CD4-positive, alpha-beta T cell treated with Interleukin-10 for 1 hour (primary cell): Measurements from ENCODE around the gene POLR1G.
A peak's percentile ranks its signal among the peaks of the same experiment; 100 is the strongest.
"Not testable (repeated sequence)": the region's sequence is repeated elsewhere in the genome, so short reads cannot be mapped to it uniquely, and the experiment has no call there.

Experiments used
- DNase-seq: peaks from one replicate; pipeline ENCODE4 v3.0.0-alpha.2; 2020

The POLR1G gene

DNA sequence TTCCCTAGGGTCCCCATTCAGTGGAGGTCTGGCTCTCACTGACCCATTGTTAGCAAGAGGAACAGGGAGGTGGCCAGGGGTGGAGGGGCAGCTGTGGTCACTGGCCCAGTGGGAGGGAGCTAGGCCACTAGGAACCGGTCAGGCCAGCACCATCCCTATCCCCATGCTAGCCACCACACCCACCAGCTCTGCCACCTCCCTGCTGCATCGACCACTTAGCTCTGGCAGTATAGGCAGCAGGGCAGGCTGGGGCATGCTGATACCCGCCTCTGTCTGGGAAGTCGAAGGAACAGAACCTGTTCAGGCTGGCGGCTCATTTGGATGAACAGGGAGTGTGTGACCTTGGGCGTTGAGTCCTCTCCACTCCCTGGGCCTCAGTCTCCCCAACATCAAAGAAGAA, 6.3 kb upstream of the POLR1G start:
- DNase-seq: no peak

DNA sequence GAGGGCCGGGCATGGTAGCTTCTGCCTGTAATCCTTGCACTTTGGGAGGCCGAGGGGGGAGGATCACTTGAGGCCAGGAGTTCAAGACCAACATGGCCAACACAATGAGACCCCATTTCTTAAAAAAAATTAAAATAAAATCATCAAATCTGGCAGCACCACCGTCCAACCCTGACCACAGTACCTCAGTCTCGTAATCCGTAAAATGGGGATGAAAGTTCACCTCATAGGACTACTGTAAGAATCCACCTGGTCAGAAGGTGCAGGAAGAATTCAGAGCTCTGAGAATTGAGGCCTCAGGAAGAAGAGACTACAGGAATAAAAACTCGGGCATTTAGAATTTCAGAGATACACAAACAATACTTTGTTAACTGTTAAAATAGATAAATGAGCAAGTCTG, 4.6 kb upstream of the POLR1G start:
- no peak for DNase-seq

DNA sequence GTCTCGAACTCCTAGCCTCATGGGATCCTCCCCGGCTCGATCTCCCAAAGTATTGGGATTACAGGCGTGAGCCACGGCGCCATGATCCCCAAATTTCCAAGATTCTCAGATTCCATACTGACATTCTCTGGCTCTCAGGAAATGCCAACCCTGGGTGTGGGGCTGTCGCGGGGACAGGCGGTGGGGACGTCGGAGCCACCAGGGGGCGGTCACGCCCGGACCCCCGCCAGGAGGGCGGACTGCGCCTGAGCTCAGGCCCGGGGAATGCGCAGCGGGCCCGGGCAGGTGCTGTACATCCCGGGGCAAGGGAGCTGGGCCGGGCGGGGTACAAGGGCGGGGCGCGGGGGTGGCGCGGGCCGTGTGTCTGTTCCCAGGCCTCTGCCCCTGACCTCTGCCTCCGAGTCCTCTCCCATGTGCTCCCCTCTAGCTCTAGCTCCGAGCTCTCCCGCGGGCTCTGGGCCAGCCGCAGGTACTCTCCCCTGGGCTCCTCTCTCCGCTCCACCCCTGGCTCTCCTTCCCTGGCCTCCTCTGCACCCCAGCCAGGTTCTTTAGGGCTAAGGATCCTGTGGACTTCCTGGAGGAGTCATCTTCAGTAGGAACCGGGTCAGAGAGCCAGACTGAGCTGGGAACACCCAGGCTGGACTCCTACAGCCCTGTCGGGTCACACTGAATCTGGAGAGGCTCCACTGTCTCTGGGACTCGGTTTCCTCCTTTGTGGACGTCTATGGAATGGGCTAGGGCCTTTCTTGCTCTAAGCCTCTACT, 4.0 kb upstream of the POLR1G start:
- DNase-seq: peak; percentile 13

DNA sequence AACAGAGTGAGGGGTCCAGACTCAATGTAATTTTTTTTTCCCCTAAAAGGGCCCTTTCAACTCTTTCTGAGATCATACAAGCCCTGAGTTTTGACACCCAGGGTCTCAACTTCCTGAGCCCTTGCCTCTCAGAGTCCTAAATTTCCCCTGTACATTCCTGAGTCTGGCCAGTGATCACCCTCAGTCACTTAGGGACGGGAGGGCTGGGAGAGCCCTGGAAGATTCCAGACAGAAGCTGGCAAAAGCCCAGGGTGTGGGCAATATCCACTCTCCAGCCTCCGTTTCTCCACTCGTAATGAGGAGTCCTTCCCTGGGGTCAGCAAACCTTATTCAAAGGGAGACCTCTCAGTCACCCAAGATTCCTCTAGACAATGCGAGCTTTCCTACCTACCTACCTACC, 3.2 kb upstream of the POLR1G start:
- no peak for DNase-seq

DNA sequence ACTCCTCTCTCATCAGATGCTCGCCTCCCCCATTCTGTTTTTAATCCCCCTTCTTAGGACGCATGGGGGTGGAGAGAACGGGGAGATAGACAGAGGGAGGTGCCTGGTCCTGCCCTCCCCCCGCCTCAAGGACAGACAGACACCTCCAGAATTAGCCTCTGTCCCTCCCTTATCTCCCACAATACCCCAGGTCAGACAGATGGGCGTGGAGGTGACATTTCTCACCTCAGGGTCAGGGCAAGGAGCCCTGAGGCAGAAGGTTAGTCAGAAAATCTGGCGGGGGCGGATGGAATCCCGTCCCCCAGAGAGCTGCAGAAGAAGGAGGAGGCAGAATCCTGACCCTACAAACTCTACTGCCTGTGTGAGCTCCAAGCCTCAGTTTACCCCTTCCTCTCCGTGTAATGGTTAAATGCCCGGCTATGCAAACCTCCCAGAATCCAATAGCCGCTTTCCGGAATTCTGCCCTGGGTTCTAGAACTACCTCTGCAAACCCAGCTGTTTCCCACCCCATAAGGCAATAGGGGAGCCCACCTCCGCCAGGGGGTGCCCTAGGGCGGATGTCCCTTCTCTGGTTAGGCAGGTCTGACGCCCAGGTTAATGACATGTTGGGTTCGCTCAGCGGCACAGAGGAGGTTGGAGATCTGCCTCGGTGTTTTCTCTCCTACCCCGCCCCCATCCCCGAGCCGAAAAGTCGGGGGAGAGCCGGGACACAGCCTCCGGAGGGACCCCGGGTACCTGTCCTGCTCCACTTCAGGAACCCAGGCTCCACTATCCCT, 2.5 kb upstream of the POLR1G start:
- DNase-seq: peak; percentile 66

DNA sequence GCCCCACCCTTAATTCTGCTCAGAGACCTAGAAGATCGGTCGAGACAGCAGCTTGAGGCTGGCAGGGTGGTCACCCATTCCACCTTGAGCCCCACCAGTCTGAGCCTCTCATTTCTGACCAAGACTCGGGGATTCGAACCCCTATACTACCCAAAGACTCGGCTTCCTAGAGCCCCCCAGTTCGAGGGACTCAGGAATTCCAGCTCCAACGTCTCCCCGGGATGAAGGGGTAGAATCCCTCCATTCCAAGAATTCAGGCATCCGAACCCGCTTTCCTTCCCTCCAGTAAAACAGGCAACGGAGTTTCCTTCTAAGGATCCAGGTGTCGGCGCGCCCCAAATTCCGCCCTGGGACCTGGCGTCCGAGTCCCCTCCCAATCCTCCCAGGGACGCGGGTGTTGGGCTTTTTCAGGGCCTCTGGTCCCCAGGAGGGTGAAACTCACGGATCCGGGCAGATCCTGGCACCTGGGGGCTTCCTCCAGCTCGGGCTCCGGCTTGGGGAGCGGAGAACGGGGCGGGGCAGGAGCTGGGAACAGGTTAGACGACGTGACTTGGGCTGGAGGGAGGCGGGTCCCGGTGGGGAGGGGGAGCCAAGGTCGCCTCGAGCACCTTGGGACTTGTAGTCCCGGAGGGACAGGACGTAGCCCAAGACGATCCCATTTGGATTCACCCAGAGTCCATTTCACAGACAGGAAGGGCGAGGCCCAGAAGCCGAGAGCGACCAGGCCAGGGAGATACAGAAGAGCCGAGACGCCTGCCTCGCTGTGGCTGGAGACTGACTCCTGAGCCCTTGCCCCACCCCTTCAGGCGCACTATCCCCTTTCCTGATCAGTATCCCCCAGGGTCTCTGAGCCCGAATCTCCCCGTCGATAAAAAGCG, 1.6 kb upstream of the POLR1G start, which contains the start of gene PPP1R13L:
TSS of gene PPP1R13L (minus strand) at position 513 of the 878 bp plus-strand sequence. CDS start 6,751 bp downstream, outside the sequence.
- DNase-seq: peak; percentile 57

DNA sequence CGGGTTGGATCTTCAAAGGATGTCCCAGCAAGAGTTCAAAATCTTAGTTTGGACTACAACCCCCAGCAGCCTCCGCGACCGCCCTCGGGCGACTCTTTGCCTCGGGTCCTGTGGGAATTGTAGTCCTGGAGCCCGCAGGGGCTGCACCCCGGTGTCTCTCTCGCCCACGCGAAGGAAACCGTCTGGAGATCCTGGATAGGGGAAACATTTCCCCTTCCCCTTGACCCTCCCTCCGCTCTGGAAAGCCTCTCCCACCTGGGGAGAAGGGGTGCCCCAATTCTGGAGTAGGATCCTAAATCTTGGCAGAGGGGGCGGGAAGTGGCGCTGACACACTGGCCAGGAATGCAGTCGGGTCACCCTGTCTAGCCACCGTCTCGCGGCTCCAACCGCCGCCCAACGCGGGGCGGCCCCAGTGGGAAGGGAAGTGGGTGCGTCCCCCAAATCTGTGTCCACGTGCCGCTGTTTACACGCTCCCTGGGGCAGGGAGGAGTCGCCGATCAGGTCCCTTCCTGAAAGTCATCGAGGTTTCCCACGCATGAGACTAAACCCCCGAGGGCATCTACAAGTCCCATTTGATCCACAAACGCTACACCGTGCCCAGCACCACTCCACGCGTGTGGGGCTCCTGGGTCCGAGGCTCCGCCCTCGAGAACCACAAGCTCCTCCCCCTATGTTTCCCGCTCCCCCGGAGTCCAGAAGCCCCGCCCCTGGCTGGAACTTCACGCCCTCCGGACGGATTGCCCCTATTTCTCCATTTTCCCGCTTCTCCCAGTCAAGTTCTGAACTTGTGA, 814 bp upstream of the POLR1G start:
- peak; percentile 86 for DNase-seq

DNA sequence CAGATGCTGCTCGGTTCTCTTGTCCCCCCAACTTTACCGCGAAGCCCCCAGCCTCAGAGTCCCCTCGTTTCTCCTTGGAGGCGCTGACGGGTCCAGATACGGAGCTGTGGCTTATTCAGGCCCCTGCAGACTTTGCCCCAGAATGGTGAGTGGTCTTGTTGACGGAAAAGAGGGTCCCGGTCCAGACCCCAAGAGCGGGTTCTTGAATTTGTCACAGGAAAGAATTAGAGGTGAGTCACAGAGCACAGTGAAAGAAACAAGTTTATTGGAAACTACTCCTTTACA, 589 bp downstream of the POLR1G start:
- no peak for DNase-seq

DNA sequence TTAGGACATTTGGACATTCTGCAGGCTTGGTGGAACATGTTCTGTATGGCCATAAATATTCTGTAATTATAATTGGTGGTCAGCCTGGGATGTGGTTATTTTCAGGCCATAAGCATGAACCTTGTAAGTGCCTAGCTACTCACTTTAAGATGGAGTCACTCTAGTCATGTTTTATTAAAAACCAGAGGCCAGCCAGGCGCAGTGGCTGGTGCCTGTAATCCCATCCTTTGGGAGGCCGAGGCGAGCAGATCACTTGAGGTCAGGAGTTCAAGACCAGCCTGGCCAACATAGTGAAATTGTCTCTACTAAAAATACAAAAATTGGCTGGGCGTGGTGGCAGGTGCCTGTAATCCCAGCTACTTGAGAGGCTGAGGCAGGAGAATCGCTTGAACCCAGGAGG, 1.1 kb downstream of the POLR1G start:
- not testable (repeated sequence) for DNase-seq

DNA sequence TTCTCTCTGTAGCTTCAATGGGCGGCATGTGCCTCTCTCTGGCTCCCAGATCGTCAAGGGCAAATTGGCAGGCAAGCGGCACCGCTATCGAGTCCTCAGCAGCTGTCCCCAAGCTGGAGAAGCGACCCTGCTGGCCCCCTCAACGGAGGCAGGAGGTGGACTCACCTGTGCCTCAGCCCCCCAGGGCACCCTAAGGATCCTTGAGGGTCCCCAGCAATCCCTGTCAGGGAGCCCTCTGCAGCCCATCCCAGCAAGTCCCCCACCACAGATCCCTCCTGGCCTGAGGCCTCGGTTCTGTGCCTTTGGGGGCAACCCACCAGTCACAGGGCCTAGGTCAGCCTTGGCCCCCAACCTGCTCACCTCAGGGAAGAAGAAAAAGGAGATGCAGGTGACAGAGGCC, 1.7 kb downstream of the POLR1G start:
- DNase-seq: no peak

DNA sequence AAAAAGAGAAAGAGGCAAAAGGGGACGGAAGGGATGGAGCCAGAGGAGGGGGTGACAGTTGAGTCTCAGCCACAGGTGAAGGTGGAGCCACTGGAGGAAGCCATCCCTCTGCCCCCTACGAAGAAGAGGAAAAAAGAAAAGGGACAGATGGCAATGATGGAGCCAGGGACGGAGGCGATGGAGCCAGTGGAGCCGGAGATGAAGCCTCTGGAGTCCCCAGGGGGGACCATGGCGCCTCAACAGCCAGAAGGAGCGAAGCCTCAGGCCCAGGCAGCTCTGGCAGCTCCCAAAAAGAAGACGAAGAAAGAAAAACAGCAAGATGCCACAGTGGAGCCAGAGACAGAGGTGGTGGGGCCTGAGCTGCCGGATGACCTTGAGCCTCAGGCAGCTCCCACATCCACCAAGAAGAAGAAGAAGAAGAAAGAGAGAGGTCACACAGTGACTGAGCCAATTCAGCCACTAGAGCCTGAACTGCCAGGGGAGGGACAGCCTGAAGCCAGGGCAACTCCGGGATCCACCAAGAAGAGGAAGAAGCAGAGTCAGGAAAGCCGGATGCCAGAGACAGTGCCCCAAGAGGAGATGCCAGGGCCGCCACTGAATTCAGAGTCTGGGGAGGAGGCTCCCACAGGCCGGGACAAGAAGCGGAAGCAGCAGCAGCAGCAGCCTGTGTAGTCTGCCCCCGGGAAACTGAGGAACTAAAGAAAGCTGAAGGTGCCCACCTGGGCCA, 2.5 kb downstream of the POLR1G start:
- DNase-seq: no peak

DNA sequence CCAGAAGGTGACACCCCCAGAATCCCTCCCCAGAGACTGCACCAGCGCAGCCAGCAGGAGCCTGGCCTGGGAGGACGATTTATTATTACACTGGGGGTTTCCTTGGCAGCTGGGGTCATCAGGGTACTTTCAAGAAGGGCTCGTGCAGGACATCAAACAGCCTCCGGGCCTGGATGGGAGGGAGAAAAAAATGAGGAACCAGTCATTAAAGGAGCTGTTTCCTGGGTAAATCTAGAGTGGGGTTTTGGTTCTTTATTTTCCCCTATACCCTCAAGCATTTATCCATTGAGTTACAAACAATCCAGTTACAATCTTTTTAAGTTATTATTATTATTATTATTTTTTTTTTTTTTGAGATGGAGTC, 3.1 kb downstream of the POLR1G start:
- no peak for DNase-seq

DNA sequence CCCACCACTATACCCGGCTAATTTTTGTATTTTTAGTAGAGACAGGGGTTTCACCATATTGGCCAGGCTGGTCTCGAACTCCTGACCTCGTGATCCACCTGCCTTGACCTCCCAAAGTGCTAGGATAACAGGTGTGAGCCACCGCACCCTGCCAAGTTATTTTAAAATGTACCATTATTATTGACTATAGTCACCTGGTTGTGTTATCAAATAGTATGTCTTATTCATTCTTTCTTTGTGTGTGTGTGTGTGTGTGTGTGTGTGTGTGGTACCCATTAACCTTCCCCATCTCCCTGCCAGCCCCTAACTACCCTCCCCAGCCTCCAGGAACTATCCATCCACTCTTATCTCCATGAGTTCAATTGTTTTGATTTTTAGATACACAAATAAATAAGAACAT, 3.9 kb downstream of the POLR1G start:
- DNase-seq: not testable (repeated sequence)

DNA sequence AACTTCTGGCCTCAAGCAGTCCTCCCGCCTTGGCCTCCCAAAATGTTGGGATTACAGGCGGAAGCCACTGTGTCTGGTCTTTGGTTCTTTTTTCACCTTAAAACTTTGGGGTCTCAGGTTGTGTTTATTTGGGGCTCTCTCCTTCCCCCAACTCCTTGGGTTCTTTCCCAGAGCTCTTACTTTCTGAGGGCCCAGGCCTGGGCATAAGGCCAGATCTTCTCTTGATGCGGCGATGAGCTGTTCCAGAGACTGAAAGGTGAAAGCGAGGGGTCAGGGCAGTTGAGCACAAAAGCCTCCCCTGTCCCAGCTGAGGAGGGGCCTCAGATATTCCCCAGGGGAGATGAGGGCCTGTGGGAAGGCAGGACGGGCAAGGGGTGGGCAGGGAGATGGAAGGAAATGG, 7.1 kb downstream of the POLR1G start:
- no peak for DNase-seq

DNA sequence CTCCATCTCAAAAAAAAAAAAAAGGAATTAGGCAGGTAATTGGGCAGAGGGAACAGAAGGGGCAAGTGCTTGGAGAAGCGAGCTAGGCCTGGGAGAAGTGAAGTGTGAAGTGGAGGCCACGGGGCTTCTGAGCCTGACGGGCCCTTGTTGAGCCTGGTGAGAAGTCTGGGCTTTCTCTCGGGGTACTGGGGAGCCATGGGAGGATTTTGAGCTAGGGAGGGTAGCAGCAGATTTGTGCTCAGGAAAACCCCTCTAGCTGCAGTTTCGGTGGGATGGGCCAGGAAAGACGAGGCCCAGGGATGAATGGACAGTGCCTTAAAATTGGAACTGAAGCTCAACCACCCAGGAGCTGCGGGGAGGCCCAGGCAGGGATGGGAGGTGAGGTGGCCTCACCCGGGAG, 8.0 kb downstream of the POLR1G start:
- no peak for DNase-seq

DNA sequence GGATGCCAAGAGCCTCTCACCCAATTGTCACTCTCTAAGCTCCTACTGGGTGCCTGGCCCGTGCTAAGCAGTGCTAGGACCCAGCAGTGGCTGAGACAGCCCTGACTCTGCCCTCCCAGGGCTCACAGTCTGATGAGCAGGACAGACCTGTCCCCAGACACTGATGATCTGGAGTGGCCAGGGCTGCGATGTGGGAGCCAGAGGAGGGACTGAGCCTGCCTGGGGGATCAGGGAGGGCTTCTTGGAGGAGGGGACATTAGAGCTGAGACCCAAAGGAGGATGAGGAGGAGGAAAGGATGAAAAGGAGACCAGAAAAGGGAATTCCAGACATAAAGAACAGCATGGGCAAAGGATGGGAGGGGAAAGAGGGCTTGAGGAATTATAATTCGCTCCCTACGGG, 10.7 kb downstream of the POLR1G start:
- no peak for DNase-seq

DNA sequence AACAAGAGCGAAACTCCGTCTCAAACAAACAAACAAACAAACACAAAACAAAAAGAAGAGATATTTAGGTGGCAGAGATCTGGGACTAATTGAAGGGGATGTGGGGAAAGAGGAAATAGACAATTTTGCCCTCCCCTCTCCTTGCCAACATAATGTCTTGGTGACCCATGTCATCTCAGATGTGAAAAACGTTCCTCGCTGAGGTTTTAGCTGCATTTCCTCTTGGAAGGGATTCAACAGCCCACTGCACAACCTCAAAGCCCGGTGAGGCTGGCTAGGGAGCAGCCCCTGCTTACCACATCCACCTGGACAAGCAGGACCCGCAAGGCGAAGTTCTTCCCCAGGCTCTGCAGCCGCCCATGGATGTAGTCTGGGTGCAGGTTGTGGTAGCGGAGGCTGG, 12.4 kb downstream of the POLR1G start:
- no peak for DNase-seq

DNA sequence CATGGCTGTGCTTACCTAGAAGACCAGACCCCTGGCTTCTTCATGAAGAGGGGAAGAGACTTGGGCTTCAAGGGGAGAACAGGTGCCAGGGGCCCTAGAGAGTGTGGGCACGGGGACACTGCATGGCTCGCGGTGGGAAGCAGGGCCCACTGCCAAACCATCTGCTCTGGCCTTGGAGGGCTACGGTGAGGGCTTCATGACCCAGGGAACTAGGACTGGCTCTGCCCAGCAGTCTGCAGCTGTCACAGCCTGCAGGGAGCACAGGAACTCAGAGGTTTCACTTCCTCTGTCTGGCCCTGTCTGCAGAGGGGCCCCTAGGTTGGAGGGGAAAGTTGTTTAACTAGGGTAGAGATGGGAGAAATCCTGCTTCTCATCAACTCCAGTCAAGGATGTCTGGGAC, 13.0 kb downstream of the POLR1G start:
- no peak for DNase-seq

DNA sequence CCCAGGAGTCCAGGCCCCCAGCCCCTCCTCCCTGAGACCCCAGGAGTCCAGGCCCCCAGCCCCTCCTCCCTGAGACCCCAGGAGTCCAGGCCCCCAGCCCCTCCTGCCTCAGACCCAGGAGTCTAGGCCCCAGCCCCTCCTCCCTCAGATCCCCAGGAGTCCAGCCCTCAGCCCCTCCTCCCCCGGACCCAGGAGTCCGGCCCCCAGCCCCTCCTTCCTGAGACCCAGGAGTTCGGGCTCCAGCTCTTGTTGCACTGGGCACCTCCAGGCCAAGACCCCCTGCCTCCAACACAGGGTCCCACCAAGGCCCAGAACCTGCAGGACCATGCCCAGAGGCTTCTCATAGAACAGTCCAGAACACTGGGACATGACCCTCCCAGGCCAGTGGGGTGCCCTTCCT, 13.5 kb downstream of the POLR1G start:
- DNase-seq: no peak

DNA sequence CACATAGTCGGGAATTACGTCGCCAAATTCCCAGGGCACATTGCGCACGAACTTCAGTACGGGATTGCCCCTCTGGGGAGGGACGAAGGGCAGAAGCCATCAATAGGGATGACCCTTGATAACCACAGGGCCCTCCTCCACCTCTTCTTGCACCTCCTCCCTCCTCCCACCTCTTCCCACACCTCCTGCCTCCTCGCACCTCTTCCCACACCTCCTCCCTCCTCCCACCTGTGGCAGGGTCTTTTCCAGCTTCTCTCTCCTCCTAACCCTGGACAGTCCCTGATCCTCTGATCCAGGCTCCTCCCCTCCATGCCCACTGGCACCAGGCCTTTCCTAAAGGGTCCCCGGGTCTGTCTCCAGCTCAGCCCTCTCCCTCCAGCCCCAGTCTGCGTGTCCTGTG, 13.9 kb downstream of the POLR1G start:
- DNase-seq: no peak

DNA sequence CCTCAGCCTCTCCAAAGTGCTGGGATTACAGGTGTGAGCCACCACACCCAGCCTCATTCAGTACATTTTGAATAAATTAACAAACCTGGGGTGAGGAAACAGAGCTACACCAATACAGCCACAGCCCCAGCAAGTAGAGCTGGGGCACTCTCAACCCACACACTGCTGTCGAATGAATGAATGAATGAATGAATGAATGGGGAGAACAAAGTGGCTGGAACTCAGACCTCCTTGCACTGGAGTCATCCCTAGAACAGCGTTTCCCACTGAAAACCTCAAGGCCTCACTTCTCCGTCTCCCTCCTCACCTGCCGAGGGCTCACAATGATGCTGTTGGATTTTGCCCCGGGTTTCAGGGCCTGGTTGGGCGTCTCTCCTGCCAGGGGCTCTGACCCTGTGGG, 14.4 kb downstream of the POLR1G start:
- no peak for DNase-seq

DNA sequence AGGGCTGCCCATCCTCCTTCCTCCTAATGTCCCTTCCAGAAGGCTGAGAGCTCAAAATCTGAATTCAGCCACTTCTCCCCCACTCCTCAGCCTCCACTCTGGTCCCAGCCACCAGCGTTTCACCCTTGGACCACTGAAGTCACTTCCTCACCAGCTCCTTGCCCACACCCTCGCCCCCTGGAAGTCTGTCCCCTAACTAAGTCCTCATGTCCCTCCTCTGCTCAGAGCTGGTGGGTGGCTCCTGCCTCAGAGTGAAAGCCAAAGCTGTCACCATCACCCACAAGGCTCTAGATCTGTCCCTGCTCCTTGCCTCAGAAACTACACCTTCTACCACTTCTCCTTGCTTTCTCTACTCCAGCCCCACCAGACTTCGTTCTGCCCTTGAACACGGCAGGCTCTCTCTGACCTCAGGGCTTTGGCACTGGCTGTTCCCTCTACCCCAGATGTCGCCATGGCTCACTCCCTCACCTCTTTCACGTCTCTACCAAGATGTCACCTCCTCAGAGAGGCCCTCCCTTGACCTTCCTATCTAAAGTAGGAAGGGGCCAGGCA, 15.6 kb downstream of the POLR1G start:
- no peak for DNase-seq
